ELR (cell line): ENCODE measurements around the gene ADCK1.
"Not testable (repeated sequence)": the region's sequence is repeated elsewhere in the genome, so short reads cannot be mapped to it uniquely, and the experiment has no call there.

Experiments
- DNase-seq: peaks from one replicate; pipeline ENCODE4 v3.0.0-alpha.2; 2015; ENCODE audit warnings: low read depth

The ADCK1 gene

DNA sequence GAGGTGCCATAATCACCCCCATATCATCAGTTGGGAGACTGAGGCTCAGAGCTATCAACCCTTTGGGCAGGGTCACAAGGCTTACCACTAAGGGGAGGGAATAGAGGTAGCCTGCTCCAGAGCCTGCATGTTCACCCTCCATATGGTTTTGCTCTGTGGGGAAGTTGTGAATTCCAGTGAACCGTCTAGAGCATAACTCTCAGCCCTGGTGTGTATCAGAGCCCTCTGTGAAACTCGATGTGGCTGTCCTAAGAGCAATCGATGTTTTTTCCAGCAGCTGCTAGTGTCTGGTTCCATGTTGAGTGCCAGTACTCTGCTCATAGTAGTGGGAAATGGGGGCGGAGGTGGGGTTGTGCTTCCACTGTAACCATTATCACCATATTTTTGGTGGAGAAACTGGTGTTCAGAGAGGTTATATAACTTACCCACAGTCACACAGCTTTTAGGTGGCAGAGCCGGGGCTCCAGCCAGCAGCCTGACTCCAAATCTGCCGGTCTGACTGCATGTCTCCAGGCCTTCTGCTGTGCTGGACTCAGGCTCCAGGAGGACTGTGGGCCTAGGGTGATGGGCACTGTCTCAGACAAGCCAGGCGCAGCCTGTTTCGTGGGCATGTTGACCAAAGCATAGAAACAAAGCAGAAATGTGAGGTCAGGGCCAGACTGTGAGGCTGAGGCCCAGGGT, 104.2 kb downstream of the ADCK1 start:
- no peak for DNase-seq

GRCh38 chr14:77906446-77906845, 106.5 kb downstream of the ADCK1 start:
- DNase-seq: no peak

GRCh38 chr14:77908847-77909246, 108.9 kb downstream of the ADCK1 start:
- no peak for DNase-seq

GRCh38 chr14:77909911-77910310, 110.0 kb downstream of the ADCK1 start:
- no peak for DNase-seq

GRCh38 chr14:77910506-77910905, 110.6 kb downstream of the ADCK1 start:
- no peak for DNase-seq

DNA sequence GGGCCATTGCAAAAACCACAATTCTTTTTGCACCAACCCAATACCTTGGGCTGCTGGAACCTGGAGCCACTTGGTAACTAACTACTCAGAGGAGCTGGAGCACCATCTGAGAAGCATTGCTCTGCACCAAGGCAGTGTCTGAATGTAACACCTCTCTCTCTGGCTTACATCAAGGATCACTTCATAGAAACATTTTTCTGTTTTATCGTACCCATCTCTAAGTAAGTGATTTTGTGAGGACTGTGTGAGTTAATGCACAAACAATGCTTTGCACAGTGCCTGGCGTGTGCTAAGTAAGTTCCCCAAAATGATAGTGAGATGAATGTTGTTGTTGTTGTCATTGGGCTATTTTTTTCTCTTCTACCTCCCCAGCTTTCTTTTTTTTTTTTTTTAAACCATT, 111.4 kb downstream of the ADCK1 start:
- no peak for DNase-seq

DNA sequence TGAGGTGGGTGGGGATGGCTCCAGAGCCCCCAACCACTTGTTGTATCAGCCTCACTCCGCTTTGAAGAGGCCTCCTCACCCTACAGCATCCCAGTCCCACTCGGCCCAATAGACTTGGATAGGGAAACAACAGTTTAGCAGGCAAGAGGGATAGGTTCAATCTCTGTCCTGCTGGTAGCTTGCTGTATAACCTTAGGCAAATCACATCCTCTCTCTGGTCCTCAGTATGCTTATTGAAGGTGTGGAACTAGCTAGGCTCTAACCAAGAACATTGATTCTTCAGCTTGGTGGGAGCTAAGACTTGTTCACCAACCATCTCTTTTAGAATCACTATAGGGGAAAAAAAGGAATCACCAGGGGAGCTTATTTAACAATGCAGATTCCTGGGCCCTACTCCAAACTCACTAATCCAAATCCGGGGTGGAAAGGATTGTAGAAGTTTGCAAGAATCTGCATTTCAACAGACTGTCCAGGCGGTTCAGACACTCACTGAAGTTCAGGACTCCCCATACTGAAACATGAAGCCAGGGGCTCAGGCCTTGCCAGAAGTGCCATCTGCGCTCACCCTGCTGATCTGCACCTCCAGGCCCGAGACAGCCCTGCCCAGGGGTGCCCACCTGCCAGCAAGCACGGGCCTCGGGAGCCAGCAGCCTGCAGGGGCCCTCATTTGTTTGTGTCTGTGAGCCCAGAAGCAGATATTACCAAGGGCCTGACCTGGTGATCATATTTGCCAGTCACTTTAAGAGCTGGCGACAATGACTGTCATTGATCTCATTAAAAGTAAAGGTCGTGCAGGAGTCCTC, 113.0 kb downstream of the ADCK1 start:
- DNase-seq: no peak

GRCh38 chr14:77914073-77914721, 114.3 kb downstream of the ADCK1 start:
- DNase-seq: no peak

DNA sequence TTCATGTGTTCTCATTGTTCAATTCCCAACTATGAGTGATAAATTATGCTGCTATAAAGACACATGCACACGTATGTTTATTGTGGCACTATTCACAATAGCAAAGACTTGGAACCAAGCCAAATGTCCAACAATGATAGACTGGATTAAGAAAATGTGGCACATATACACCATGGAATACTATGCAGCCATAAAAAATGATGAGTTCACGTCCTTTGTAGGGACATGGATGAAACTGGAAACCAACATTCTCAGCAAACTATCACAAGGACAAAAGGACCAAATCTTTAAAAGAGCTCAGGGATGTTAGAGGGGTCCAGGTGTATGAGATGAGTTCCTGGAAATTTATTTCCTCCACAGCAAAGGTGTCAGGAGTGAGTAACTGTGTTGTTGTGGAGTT, 115.5 kb downstream of the ADCK1 start:
- DNase-seq: not testable (repeated sequence)

- DNase-seq: no peak
These were observed 117.7 kb downstream of the ADCK1 start for GRCh38 chr14:77917491-77918201.

DNA sequence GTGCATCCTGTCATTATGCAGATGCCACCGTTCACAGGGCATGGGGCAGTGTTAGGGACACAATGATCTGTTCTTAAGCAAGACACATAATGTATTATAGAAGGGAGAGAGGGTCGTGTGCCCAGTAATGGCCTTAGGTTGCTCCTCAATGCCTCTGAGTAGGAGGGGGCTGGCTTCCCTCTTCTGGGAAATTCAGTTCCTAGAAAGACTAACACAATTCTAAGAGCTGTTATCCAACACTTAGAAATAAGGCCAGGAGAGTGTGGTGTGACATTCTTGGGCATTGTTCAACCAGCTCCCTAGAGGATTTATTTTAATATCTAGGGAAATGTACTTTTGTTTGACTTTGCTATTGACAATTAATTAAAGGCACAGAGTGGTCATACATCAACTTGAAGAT, 118.5 kb downstream of the ADCK1 start:
- DNase-seq: no peak

DNA sequence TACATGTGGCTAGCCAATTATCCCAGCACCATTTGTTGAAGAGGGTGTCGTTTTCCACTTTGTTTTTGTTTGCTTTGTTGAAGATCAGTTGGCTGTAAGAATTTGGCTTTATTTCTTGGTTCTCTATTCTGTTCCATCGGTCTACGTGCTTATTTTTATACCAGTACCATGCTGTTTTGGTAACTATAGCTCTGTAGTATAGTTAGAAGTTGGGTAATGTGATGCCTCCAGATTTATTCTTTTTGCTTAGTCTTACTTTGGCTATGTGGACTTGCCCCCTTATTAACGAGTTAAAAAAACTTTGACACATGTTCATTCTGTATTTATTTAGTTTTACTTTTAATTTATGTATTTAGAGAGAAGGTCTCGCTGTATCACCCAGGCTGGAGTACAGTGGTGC, 120.4 kb downstream of the ADCK1 start:
- DNase-seq: no peak

GRCh38 chr14:77921818-77922217, 121.9 kb downstream of the ADCK1 start:
- DNase-seq: no peak

DNA sequence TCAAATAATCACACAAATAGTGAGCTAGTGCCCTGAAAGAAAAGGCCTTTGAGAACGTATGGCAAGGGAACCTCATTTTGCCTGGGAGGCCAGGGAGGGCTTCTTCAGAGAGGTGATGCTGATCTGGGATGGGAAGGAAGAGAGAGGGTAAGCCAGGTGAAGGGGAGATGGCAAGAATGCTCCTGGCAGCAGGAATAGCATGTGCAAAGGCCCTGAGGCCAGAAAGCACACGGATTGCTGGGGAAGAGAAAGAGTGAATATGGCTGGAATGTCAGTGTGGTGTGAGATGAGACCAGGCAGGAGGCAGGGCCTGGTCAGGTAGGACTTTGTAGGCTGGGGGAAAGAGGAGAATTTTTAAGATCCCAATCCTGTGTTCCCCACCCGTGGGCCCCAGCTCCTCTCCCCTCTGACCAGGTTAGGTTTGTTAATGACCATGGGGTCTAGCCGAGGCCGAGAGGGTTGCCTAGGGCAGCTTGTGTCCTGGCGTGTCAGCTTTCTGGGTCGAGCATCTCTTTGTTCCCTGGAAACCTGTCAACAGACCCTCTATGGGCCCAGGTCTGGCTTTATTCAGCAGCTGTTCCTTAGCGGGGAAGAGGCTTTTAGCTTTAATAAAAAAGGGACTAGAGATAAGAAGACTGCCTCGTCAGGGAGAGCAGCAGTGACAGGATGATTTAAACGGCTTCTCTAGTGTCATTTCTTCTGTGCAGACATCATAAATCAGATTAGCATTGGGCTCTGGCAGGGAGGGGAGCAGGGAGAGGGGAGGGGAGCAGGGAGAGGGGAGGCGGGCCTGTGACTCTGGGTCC, 123.4 kb downstream of the ADCK1 start:
- DNase-seq: no peak

DNA sequence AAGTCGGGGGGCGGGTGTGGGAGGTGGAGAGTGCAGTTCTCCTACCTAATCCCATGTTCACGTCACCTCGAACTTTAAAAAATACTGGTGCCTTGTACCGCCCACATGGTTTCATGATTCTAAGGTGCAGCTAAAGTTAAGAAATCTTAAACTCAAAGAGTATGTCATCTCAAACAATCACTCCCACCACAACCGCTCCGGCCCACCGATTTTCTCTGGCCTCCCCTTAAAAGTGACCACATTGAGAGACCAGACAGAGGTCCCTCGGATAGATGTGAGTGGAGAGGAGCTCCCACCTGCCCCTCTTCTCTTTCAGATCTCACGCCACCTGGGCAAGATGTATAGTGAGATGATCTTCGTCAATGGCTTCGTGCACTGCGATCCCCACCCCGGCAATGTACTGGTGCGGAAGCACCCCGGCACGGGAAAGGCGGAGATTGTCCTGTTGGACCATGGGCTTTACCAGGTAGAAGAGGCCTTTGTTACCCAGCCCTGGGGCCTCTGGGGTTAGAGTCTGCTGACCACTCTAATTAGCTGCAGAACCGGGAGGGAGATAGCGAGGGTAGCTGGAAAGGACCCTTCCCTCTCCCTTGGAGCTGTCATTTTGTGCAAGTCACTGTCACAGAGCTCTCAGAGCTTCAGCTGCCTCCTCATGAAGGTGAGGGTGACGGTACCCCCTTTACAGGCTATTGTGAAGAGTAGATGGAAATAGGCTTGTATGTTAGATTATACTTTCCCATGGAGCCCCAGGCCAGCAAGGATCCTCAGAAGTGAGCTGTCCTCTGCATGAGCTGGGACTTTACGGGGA, 124.4 kb downstream of the ADCK1 start:
- no peak for DNase-seq

DNA sequence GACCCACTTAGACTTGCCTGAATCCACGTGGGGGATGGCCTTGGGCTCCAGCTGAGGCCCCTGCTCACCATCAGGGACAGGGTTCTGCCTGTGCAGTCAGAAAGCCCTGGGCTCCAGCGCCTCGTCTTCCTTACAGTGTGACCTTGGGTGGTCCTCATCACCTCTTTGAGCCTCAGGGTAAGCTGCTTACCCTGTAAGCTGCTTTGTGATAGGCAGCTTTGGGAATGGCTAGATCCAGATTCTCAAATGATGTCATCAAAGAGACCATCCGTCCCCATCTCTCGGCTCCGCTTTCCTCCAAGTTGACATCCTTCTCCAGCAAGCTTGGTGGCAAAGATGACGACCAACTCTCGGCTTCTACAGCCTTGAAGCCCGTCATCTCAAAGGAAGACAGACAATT, 127.0 kb downstream of the ADCK1 start:
- no peak for DNase-seq

- DNase-seq: no peak
These were observed 131.5 kb downstream of the ADCK1 start for GRCh38 chr14:77931441-77931840.

DNA sequence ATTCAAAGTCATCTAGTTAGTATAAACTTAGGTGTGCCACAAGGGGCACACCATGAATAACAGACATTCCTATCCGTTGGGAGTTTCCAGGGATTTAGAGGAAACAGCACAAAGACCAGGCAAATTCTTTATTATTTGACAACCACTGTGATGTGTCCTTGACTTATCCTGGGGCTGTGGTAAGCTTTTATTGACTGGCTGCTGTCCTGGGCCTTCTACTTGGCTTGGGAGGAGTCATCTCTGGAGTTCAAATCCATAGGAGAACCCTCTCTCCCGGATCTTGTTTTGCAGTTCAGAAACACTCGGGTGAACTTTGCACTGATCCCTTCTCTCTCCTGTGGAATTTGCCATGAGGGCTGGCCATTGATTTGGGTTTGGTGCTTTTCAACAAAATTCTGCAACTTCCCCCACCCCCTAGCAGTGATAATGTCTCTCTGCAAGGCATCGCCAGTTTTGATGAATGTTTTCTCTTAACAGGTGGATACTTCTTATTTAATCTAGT, 136.3 kb downstream of the ADCK1 start:
- DNase-seq: no peak

DNA sequence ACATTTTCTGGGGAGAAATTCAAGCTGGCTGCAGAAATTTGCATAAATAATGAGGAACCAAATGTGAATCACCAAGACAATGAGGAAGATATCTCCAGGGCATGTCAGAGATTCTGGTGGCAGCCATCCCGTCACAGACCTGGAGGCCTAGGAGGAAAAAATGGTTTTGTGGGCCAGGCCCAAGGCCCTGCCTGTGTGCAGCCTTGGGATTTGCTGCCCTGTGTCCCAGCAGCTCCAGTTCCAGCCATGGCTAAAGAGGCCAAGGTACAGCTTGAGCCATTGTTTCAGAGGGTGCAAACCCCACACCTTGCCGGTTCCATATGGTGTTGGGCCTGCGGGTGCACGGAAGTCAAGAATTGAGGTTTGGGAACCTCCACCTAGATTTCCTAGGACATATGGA, 147.5 kb downstream of the ADCK1 start:
- DNase-seq: no peak

- DNase-seq: no peak
These were observed 150.6 kb downstream of the ADCK1 start for GRCh38 chr14:77950371-77951063.
